22Rv1 (cell line): ENCODE data around the gene MCMBP.
"Not testable (repeated sequence)": the region's sequence is repeated elsewhere in the genome, so short reads cannot be mapped to it uniquely, and the experiment has no call there.

Experiments used
- CTCF ChIP-seq: fragments of 450-650 bp; IDR thresholded peaks from 2 replicates; pipeline ENCODE4 v1.5.1; 2017; ENCODE audit warnings: mild to moderate bottlenecking
- ZFX ChIP-seq: fragments of 450-650 bp; IDR thresholded peaks from 2 replicates; pipeline ENCODE4 v1.6.1; 2017; ENCODE audit warnings: antibody characterized with exemption, borderline replicate concordance

GRCh38 chr10:119886070-119886469 lies 13.4 kb upstream of the MCMBP start:
- TF ChIP-seq CTCF, ZFX: not testable (repeated sequence)
